ENCODE results near the gene TPX2.

Gene TPX2

GRCh38 chr20:31836853-31837608 is 97.9 kb downstream of the TPX2 start:
- no peak for FAIRE-seq

GRCh38 chr20:31837896-31838397 is 98.9 kb downstream of the TPX2 start:
- FAIRE-seq, result no peak

DNA sequence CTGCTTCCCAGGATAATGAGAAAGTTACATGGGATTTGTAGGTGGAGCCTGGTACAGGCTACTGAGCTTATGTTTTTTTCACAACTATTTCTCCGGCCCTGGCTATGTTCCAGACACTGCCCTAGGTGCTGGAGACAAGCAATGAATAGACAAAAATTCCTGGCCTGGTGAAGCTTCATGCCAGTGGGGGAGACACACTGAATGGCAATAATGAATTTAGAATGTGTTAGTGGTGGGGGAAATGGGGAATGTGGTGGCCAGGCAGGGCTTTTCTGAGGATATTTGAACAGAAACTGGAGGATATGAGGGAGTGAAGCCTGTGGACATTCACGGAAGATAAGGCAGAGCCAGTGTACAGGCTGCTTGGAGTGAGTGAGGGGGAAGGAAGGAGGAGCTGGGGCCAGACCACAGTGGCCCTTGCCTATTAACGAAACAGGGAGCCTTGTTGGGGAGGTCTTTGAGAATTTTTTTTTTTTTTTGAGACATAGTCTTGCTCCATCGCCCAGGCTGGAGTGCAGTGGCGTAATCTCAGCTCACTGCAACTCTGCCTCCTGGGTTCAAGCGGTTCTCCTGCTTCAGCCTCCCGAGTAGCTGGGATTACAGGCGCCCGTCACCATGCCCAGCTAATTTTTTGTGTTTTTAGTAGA is 99.7 kb downstream of the TPX2 start:
- no peak for FAIRE-seq

- FAIRE-seq, result no peak
These were observed 100.8 kb downstream of the TPX2 start for GRCh38 chr20:31839782-31840487.

DNA sequence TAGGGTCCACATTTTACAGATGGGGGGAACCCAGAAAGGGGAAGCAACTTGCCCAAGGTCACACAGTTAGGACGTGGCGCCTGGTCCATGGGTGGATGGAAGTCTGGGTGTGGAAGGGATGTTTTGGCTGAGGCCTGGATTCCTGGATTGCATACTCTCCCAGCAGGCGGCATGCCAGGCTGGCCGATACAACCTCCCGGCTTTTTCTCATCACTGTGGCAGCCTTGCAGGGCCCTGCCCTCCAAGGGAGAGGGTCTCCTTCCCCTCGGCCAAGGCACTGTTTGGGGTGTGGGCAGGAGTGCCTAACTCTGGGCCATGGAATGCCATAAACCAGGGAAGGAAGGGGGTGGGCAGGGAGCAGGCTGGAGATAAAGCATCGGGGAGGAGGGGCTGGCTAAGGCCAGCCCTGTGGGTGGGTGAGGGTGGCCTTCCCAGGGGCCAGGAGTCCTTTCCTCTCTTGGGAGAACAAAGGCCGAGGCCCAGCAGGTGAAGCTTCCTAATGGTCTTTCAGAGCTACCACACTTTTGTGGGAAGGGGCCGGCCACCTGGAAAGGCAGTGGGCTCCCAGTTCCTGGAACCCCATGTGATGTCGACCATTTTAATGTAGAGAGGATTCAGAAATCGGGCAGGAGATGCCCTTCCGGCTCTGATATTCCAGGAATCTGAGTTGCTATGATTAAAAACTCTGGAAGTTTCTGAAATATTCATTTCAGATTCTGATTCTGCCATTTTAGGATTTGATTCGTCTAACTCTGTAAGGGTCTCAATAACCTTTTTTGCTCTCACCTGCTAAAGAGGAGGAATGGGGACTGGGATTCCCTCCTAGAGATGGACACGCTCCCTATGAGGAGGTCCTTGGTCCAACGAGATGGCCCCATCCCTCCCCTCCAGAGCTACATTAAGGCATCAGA is 102.1 kb downstream of the TPX2 start:
- FAIRE-seq, result no peak

DNA sequence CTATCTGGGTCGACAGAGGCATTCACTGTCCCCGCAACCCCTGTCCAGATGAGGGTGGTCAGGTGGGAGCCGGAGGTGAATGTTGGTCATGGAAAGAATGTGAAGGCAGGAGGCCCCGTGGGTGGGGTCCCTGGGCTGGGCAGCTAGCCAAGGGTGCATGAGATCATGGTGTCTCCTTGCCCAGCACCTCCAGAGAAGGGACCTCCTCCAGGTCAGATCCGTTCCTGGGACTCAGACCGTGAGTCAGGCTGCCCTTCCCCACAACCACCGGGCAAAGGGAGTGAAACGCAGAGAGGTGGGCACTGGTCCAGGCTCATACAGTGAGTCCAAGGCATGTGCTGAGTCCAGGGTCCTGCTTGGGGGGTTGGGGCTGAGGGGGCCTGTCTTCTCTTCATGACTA is 102.8 kb downstream of the TPX2 start:
- FAIRE-seq, result no peak

DNA sequence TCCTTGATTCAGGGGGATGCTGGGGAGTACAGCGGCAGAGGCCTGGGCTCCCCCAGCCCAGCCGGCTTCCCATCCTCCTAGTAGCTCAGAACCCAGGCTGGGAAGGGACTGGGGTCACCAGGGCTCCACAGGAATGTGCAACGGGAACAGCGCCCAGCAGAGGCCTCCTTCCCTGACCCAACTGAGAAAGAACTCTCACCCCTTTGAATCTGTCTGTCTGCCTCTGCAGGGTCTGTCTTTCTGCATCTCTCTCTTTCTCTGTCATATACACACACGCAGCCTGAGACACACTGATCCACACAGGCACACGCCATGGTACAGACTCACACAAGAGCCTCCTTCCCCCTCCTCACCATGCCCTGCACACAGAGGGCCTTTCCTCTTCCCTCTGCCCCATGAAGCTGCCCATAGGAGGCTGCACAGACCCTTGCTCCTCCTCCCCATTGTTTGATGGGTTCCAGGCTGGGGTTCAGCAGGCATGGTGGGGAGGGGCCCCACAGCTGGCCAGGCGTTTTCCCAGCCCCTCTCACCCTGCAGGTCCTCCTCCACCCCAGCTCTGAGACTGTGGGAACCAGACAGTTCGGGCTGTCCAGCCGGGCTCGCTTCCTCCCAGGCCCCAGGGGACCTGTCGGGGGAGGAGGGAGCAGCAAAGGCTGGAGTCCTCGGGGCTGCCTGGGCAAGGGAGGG is 103.5 kb downstream of the TPX2 start:
- no peak for FAIRE-seq

DNA sequence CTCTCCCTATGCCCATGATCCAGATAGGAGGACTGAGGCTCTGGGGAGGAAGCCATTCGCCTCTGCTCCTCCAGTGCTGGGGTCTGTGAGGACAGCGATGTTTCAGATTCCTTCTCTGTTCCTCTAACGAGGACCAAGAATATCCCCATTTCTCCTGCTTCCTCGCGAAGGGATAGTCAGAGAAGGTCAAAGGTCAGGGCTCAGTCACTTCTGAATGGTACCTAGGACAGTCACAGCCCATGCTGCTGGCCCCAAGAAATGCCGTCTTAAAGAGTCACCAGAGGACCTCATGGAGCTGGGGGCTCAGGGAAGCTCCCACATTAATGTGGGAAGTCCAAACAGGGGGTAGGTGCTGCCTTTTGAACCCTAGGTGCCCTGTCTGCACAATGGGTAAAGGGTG is 104.2 kb downstream of the TPX2 start:
- no peak for FAIRE-seq

DNA sequence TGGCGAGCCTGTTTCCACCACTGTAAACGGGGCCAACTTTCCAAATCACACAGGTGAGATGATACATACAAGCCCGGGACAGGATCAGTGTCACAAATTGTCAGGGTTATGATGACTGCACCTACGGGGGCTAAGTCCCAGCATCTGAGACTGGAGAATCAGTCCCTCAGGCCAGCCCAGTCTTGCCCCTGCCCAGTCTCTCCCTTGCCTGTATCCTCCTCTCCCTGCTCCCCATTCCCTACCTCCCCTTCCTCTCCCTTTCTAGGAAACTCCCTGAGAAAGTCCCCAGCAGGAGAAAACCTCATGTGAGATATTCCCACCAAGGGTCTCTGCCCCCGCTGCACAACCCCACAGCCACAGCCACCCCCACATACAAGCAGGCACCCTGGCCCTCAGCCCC is 104.8 kb downstream of the TPX2 start:
- FAIRE-seq, result no peak

GRCh38 chr20:31844737-31845299 is 105.7 kb downstream of the TPX2 start:
- no peak for FAIRE-seq

DNA sequence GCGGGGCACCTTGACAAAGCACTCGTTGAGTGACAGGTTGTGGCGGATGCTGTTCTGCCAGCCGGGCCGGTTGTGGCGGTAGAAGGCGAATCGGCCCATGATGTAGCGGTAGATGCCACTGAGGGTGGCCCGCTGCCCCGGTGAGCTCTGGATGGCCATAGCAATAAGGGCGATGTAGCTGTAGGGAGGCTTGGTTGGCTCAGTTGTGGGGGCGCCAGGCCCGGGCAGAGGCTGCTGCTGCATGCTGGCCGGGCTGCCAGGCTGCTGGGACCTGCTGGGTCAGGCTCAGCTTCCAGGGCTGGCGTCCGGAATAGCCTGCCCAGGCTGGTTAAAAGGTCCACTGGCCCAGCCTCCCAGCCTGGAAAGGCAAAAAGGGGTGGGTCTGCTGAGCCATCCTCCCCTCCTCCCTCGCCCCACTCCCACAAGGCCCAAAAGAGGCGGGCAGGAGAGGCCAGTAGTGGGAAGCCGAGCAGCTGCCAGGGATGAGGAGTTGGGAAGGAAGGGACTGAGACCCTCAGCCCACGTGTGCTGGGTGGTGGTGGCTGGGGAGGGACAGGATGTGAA is 106.3 kb downstream of the TPX2 start, which contains the start of gene FOXS1:
Gene FOXS1 (minus strand): TSS at position 305 of the 564 bp plus-strand sequence. CDS start 62 bp downstream, at position 243.
- FAIRE-seq, result no peak

DNA sequence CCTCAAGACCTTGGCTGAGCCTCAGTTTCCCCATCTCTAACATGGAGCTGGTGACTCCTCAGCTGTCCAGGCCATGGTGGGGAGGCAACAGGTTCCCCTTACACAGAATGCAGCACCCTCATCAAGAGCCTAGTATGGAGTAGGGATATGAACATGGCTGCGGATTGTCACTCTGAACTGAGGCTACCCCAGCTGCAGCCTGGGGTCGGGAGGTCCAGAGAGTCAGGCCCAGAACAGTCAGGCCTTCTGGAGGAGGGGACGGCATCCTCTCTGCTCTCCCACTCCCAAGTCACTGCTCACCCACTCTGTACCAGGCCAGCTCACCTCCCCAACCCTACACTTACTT is 107.7 kb downstream of the TPX2 start:
- FAIRE-seq, result no peak

DNA sequence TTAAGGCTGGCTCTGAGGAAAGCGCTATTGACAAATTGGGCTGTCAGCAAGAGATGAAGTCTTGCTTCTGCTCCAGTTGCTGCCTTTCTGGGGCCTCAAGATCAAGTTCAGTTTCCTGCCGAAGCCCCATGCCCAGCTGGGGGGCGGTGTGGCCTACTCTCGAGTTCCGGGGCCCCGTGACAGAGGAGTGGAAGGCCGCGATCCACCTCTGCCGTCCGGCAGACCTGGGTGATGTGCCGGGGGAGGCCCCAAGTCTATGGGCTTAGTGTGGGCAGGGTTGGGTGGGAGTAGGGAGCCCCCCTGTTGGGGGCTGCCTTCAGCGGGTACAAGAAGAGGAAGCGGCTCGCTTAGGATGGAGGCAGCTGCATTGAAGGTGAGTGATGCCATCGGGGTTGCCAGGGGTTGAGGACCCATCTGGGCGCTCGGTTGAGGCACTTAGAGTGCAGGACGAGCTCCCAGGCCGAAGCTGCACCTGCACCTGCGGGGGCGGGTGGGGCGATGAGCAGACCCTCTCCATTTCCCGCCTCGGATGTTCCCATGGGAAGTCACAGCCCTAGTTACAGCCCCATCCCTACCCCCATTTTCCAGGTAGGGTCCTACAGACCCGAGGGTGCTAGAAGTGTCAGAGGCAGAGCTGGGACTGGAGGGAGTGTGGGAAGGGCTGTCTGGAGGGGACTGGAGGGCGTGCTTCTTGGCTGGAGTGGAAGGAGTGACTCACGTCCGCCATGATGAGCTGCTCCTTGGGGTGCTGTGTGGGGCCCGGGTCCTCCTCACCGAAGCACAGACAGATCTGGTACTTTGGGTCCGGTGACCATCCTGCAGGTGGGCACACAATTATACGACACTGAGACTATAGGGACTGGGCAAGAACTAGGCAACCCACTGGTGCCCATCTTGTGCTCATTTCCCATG is 109.3 kb downstream of the TPX2 start:
- FAIRE-seq, result no peak

- FAIRE-seq, result no peak
These were observed 110.3 kb downstream of the TPX2 start for GRCh38 chr20:31849306-31849930.

All from TTC549 (cell line).